Hepatocyte (in vitro differentiated cells): Measurements from ENCODE around the gene ING3.

Experiments
- EZH2 ChIP-seq: fragments of 200-600 bp; sonication (generic); IDR thresholded peaks from 2 replicates; pipeline ENCODE4 v1.6.1; 2016; ENCODE audit warnings: antibody characterized with exemption, mild to moderate bottlenecking, borderline replicate concordance
- EZH2phosphoT487 ChIP-seq: fragments of 200-600 bp; sonication (generic); IDR thresholded peaks from one replicate; pipeline ENCODE4 v1.6.1; 2018; ENCODE audit warnings: antibody characterized with exemption, mild to moderate bottlenecking, low read depth, moderate library complexity; ENCODE audit not compliant: unreplicated experiment, severe bottlenecking
- TF ChIP-seq, protein P1 (sequence below): fragments of 200-600 bp; sonication (generic); IDR thresholded peaks from 2 replicates; pipeline ENCODE4 v1.5.1; 2016; ENCODE audit warnings: antibody characterized with exemption, mild to moderate bottlenecking; ENCODE audit not compliant: poor library complexity

DNA sequence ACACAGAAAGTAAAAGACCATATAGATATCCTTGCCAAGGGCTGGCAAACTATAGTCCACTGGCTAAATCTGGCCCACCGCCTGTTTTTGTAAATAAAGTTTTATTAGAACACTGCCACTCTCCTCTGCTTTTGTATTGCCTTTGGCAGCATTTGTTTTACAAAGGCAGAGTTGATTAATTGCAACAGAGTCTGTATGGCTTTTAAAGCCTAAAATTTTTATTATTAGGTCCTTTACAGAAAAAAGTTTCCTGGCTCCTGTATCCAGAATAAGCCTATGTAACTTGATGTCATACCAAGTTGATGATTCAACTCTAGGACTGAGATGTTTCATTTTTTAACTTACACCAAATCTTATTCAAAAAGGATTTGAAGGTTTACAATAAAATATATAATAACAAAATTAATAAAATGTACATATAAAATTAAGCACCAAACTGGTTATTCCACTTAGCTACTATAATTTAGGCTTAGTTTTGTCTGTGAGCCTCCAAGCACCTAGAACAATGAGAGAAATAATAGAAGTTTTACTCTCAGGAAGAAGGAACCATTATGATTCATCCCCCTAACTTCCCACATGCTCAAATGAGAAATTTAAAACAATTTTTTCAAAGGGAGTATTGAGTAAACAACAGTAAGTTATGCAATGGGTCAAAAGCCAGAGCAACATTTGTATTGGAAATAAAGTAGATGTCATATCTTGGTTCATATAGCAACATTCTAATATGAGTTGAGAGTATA lies 69.8 kb downstream of the ING3 start:
- TF ChIP-seq, protein P1, sequence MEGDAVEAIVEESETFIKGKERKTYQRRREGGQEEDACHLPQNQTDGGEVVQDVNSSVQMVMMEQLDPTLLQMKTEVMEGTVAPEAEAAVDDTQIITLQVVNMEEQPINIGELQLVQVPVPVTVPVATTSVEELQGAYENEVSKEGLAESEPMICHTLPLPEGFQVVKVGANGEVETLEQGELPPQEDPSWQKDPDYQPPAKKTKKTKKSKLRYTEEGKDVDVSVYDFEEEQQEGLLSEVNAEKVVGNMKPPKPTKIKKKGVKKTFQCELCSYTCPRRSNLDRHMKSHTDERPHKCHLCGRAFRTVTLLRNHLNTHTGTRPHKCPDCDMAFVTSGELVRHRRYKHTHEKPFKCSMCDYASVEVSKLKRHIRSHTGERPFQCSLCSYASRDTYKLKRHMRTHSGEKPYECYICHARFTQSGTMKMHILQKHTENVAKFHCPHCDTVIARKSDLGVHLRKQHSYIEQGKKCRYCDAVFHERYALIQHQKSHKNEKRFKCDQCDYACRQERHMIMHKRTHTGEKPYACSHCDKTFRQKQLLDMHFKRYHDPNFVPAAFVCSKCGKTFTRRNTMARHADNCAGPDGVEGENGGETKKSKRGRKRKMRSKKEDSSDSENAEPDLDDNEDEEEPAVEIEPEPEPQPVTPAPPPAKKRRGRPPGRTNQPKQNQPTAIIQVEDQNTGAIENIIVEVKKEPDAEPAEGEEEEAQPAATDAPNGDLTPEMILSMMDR, result no peak
- TF ChIP-seq EZH2, result no peak
- TF ChIP-seq EZH2phosphoT487, result no peak
